BE2C (cell line): ENCODE measurements around the gene AFTPH.

Source experiments
- DNase-seq: peaks from one replicate; pipeline ENCODE4 v3.0.0-alpha.2; 2020
- H3K27me3 ChIP-seq: fragments of 250-450 bp; sonication (Bioruptor Pico); 2 replicates; pipeline ENCODE4 v1.5.1; 2020; ENCODE audit warnings: mild to moderate bottlenecking
- H3K36me3 ChIP-seq: fragments of 250-450 bp; sonication (Bioruptor Pico); 2 replicates; pipeline ENCODE4 v1.5.1; 2020; ENCODE audit warnings: mild to moderate bottlenecking
- H3K4me1 ChIP-seq: fragments of 250-450 bp; sonication (Bioruptor Pico); 2 replicates; pipeline ENCODE4 v1.5.1; 2020
- H3K4me3 ChIP-seq: 2 replicates; pipeline ENCODE4 v1.5.1; 2011; ENCODE audit warnings: low read depth, low read length
- H3K9me3 ChIP-seq: fragments of 250-450 bp; sonication (Bioruptor Pico); 2 replicates; pipeline ENCODE4 v1.5.1; 2020
- TF ChIP-seq, protein P1 (sequence below): IDR thresholded peaks from 2 replicates; pipeline ENCODE4 v1.5.1; 2012; ENCODE audit warnings: mild to moderate bottlenecking, low read depth, low read length

The AFTPH gene

GRCh38 chr2:64586054-64586453, 61.9 kb downstream of the AFTPH start:
- DNase-seq = no peak
- Histone ChIP-seq H3K36me3 (no peaks in the 10 kb centered on the region), H3K9me3 (no peaks in the 10 kb centered on the region), H3K27me3 (no peaks in the 10 kb centered on the region), H3K4me1 (peaks cover under 1% of the 10 kb centered on the region; the same call in 1 of the 2 replicates), H3K4me3 (no peak overlapping the region)
- TF ChIP-seq, protein P1, sequence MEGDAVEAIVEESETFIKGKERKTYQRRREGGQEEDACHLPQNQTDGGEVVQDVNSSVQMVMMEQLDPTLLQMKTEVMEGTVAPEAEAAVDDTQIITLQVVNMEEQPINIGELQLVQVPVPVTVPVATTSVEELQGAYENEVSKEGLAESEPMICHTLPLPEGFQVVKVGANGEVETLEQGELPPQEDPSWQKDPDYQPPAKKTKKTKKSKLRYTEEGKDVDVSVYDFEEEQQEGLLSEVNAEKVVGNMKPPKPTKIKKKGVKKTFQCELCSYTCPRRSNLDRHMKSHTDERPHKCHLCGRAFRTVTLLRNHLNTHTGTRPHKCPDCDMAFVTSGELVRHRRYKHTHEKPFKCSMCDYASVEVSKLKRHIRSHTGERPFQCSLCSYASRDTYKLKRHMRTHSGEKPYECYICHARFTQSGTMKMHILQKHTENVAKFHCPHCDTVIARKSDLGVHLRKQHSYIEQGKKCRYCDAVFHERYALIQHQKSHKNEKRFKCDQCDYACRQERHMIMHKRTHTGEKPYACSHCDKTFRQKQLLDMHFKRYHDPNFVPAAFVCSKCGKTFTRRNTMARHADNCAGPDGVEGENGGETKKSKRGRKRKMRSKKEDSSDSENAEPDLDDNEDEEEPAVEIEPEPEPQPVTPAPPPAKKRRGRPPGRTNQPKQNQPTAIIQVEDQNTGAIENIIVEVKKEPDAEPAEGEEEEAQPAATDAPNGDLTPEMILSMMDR = no peak

DNA sequence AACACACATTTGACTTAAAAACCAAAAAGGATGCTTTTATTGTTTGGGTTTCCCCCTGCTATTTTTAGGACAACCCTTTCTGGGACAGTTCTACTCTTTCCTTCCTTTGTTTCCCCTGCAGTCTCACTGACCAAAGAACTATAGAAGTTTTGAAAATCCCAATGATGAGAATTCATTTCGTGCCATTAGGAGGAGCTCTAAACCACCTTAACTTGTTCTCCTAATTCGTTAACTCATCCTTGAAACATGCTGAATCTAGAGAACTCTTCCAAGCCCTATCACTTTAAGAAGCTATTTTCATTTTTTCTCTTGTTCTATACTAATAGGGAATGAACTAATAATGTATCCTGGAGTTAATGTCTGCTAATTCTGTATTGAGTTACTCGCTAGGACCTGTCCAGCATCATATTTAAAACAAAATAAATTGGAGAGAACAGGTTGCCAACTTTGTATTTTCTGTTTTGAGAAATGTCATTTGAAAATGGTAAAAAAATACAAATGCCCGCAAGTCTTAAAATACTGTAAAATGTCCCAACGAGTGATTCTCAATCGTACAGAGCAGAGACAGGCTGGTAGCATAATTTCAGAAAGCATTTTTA, 62.9 kb downstream of the AFTPH start:
- TF ChIP-seq, protein P1 = peak; percentile 59
- H3K27me3 ChIP-seq = no peaks in the 10 kb centered on the region
- H3K4me1 ChIP-seq = no peaks in the 10 kb centered on the region
- H3K36me3 ChIP-seq = no peaks in the 10 kb centered on the region
- no peaks in the 10 kb centered on the region for H3K9me3 ChIP-seq
- no peak for DNase-seq
- no peak overlapping the region for H3K4me3 ChIP-seq

DNA sequence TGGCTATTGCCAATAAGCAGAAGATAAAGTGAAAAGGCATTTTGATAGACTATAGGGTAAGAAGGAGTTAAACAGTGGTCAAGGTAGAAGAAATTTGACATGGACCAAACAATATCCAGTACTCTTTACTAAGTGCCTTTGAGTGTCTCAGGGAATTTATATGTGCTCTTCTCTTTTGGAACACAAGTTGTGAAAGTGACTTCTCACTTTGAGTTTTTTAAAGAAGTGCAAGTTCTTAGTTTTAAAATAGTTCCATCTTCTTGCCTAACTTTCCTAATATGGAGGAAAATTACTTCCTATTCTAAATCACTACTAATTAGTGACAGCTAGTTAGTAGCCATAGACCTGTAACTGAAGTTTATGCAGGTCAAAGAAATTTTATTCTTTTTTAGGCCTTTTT, 63.4 kb downstream of the AFTPH start:
- Histone ChIP-seq H3K4me1 (no peaks in the 10 kb centered on the region), H3K36me3 (no peaks in the 10 kb centered on the region), H3K27me3 (no peaks in the 10 kb centered on the region), H3K4me3 (no peak overlapping the region), H3K9me3 (no peaks in the 10 kb centered on the region)
- no peak for DNase-seq
- TF ChIP-seq, protein P1 = no peak

- Histone ChIP-seq H3K27me3 (no peaks in the 10 kb centered on the region), H3K4me1 (no peaks in the 10 kb centered on the region), H3K9me3 (no peaks in the 10 kb centered on the region), H3K4me3 (no peak overlapping the region), H3K36me3 (no peaks in the 10 kb centered on the region)
- TF ChIP-seq, protein P1 = no peak
- DNase-seq = no peak
These were observed 67.1 kb downstream of the AFTPH start for GRCh38 chr2:64591188-64591587.

- no peaks in the 10 kb centered on the region for H3K27me3 ChIP-seq
- H3K4me1 ChIP-seq = no peaks in the 10 kb centered on the region
- no peak for DNase-seq
- no peaks in the 10 kb centered on the region for H3K36me3 ChIP-seq
- TF ChIP-seq, protein P1 = no peak
- H3K9me3 ChIP-seq = no peaks in the 10 kb centered on the region
- H3K4me3 ChIP-seq = no peak overlapping the region
These were observed 69.0 kb downstream of the AFTPH start for GRCh38 chr2:64593035-64593655.

DNA sequence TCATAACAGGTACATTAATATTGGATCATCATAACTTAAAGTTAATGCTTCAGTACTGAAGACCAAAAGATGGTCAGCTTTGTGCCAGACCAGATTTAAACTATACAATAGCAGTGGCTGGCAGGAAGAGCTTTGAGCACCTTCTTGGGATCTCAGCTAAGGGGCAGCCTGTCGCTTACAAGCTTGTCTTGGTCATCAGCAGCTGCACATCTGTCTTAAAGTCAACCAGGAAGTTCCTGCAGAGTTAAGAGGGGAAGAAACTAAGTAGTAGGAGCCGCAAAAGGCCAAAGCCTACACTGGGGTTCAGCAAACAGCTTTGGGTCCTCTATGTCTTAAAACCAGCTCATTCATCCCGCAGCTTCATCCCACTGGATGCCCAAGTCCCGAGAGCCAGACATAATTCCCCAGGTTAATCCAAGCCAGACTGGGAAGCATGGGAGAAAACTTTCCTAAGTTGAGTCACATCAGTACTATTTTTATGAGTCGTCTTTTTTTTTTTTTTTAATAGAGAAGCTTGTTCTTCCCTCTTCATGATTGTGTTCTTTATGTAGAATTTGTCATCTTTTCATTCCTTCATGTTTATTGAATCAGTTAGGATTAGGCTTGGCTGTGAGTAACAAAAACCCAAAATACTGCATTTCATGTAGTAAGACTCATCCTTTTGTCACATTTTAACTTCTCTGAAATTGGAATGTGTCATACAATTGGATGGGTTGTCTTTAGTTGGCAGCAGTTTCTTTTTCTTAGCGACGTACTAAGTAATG, 70.3 kb downstream of the AFTPH start:
- Histone ChIP-seq H3K36me3 (no peaks in the 10 kb centered on the region), H3K27me3 (no peaks in the 10 kb centered on the region), H3K4me1 (no peaks in the 10 kb centered on the region), H3K4me3 (no peak overlapping the region), H3K9me3 (no peaks in the 10 kb centered on the region)
- TF ChIP-seq, protein P1 = no peak
- no peak for DNase-seq
